Ascending aorta (tissue), 2 donors: ENCODE data around the gene CHRNA3. TPM values are rescaled to one million over a fixed set of nuclear protein-coding genes. Genes with fewer than 3 reads are reported as not detected.
A peak's percentile ranks its signal among the peaks of the same experiment; 100 is the strongest.
"Not testable (repeated sequence)": the region's sequence is repeated elsewhere in the genome, so short reads cannot be mapped to it uniquely, and the experiment has no call there.

Experiments
- DNase-seq, 2 donors: peaks; one replicate each; pipeline ENCODE4 v3.0.0-alpha.2; 2019; ENCODE audit warnings: low spot score in 2 of 2
- H3K27ac ChIP-seq, 2 donors: fragments of 200-600 bp; sonication (generic); one replicate each; pipeline ENCODE4 v1.5.1; 2016 to 2017; ENCODE audit warnings: mild to moderate bottlenecking in 1 of 2
- H3K27me3 ChIP-seq: fragments of 200-600 bp; sonication (generic); one replicate; pipeline ENCODE4 v1.5.1; 2017
- H3K36me3 ChIP-seq, 2 donors: fragments of 200-600 bp; sonication (generic); one replicate each; pipeline ENCODE4 v1.5.1; 2016
- H3K4me1 ChIP-seq, 2 donors: fragments of 200-600 bp; sonication (generic); one replicate each; pipeline ENCODE4 v1.5.1; 2016 to 2017; ENCODE audit warnings: mild to moderate bottlenecking in 1 of 2
- H3K4me3 ChIP-seq, 2 donors: fragments of 200-600 bp; sonication (generic); one replicate each; pipeline ENCODE4 v1.5.1; 2016 to 2017; ENCODE audit warnings: mild to moderate bottlenecking in 1 of 2
- H3K9me3 ChIP-seq, 2 donors: fragments of 200-600 bp; sonication (generic); one replicate each; pipeline ENCODE4 v1.5.1; 2016
- CTCF ChIP-seq, 3 experiments: fragments of 200-600 bp in 2 of 3; fragments of 450-650 bp in 1 of 3; sonication (generic) in 2 of 3; IDR thresholded peaks; one replicate each; pipeline ENCODE4 v1.5.1; 2016 to 2019; ENCODE audit warnings: antibody characterized with exemption in 3 of 3, mild to moderate bottlenecking in 1 of 3, moderate library complexity in 1 of 3
- intact Hi-C: fragments of 100-400 bp; cut with DNase I; formaldehyde crosslinking; loops from one replicate; pipeline ENCODE4 v1.15.1; 2023
- total RNA-seq: library from RNA; depleted of rRNA; stranded (reverse); fragments of >200 nt; gene quantifications from one replicate; pipeline ENCODE4 v1.1.0, GENCODE V29; 2016

CHRNA3 gene
- total RNA-seq, 1 donor from 2014 or later = not detected

- peak; percentile 56 to 93 for DNase-seq
- peak within 1 kb of the TSS; percentile 61 to 67 for H3K4me3 ChIP-seq
- peaks cover 6 to 7% of the 10 kb centered on the region in 2 donors for H3K4me1 ChIP-seq
- no peaks in the 10 kb centered on the region for H3K27me3 ChIP-seq
- no peaks in the 10 kb centered on the region for H3K9me3 ChIP-seq
- TF ChIP-seq CTCF (IDR thresholded peaks at IDR 0.05) = no peak
- no peak within 1 kb of the TSS for H3K27ac ChIP-seq
- no peaks in the 10 kb centered on the region for H3K36me3 ChIP-seq
- intact Hi-C loops = loop anchor here (1.0 kb wide), 1 partner anchor 25 kb away; the partner anchor contains the start of gene PSMA4
Observed at GRCh38 chr15:78565097-78565950, 55.5 kb downstream of the CHRNA3 start, which contains the start of gene CHRNA5. Gene CHRNA5 (plus strand): TSS chr15:78565520. CDS start chr15:78565720, 200 bp downstream.

- no peak for TF ChIP-seq CTCF (IDR thresholded peaks at IDR 0.05)
- H3K27me3 ChIP-seq = no peaks in the 10 kb centered on the region
- no peaks in the 10 kb centered on the region for H3K36me3 ChIP-seq
- H3K4me3 ChIP-seq = peak overlapping the region in 1 of 2 donors; percentile 67
- H3K9me3 ChIP-seq = no peaks in the 10 kb centered on the region
- DNase-seq = no peak
- intact Hi-C loops = loop anchor here (1.0 kb wide), 1 partner anchor 24 kb away; the partner anchor contains the start of gene PSMA4
- no peak overlapping the region for H3K27ac ChIP-seq
- peaks cover 6 to 7% of the 10 kb centered on the region in 2 donors for H3K4me1 ChIP-seq
Observed at GRCh38 chr15:78564743-78565096, 56.1 kb downstream of the CHRNA3 start.

GRCh38 chr15:78563092-78563491 is 57.7 kb downstream of the CHRNA3 start:
- H3K4me1 ChIP-seq = peaks cover 6 to 7% of the 10 kb centered on the region in 2 donors
- H3K27me3 ChIP-seq = no peaks in the 10 kb centered on the region
- no peaks in the 10 kb centered on the region for H3K36me3 ChIP-seq
- TF ChIP-seq CTCF (IDR thresholded peaks at IDR 0.05) = no peak
- no peak for DNase-seq
- no peaks in the 10 kb centered on the region for H3K9me3 ChIP-seq
- intact Hi-C loops = no loop called here
- no peak overlapping the region for H3K27ac ChIP-seq
- H3K4me3 ChIP-seq = no peak overlapping the region

GRCh38 chr15:78561490-78561889 is 59.3 kb downstream of the CHRNA3 start:
- DNase-seq = no peak

GRCh38 chr15:78560201-78560600 is 60.6 kb downstream of the CHRNA3 start:
- H3K27ac ChIP-seq, H3K9me3 ChIP-seq, H3K36me3 ChIP-seq, H3K4me1 ChIP-seq, H3K27me3 ChIP-seq, H3K4me3 ChIP-seq, DNase-seq, intact Hi-C loops: not testable (repeated sequence)

More at GRCh38 chr15:78561490-78561889, 59.3 kb downstream of the CHRNA3 start:
- no peaks in the 10 kb centered on the region for H3K9me3 ChIP-seq
- H3K4me1 ChIP-seq = peaks cover 6 to 7% of the 10 kb centered on the region in 2 donors
- no peak overlapping the region for H3K4me3 ChIP-seq
- intact Hi-C loops = no loop called here
- H3K27me3 ChIP-seq = no peaks in the 10 kb centered on the region
- no peak overlapping the region for H3K27ac ChIP-seq
- no peak for TF ChIP-seq CTCF (IDR thresholded peaks at IDR 0.05)
- no peaks in the 10 kb centered on the region for H3K36me3 ChIP-seq

- no peaks in the 10 kb centered on the region for H3K27me3 ChIP-seq
- TF ChIP-seq CTCF (IDR thresholded peaks at IDR 0.05) = no peak
- intact Hi-C loops = no loop called here
- H3K4me3 ChIP-seq = no peak overlapping the region
- peaks cover 14 to 34% of the 10 kb centered on the region in 2 donors for H3K36me3 ChIP-seq
- H3K4me1 ChIP-seq = no peaks in the 10 kb centered on the region
- H3K27ac ChIP-seq = no peak overlapping the region
- DNase-seq = no peak
- H3K9me3 ChIP-seq = no peaks in the 10 kb centered on the region
Observed at GRCh38 chr15:78552597-78552996, 68.2 kb downstream of the CHRNA3 start.
